ENCODE data around the gene GPR156.

GPR156 gene

DNA sequence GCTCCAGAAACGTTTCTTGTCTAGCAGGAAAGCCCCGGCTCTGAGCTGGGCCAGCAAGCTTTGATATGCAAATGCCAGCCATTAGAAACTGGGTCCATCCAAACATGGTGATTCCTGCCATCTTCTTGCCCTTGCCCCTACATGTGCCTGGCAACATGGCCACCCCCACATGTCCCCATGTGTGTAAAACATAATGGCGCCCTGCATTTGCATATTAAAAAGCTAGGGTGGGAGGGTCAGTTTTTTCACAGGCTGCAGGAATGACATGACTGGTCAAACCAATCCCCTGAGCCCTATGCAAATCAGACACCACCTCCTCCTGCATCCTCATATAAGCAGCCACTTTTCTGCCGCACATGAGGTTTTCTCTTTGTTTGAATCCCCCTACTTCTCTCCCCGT, 21.2 kb downstream of the GPR156 start:
- Histone ChIP-seq H3K9me3 (replicated peaks; ENCODE audit: insufficient read depth, low read length) (no peaks in the 10 kb centered on the region), H3K4me3 (ENCODE audit: low read length) (no peak overlapping the region), H3K36me3 (replicated peaks; ENCODE audit: insufficient read depth, low read length) (no peaks in the 10 kb centered on the region), H3K9ac (ENCODE audit: low read length) (no peak overlapping the region), H3K9me2 (replicated peaks; ENCODE audit: insufficient read depth, low read length) (no peaks in the 10 kb centered on the region), H4K20me1 (ENCODE audit: insufficient read depth, low read length) (no peaks in the 10 kb centered on the region), H3F3A (ENCODE audit: insufficient read depth, low read length) (no peaks in the 10 kb centered on the region), H3K4me2 (ENCODE audit: low read depth, low read length) (no peak overlapping the region), H3K27me3 (replicated peaks; ENCODE audit: insufficient read depth, low read length) (no peaks in the 10 kb centered on the region), H3K79me2 (ENCODE audit: low read length) (no peaks in the 10 kb centered on the region), H3K4me1 (ENCODE audit: low read length) (no peaks in the 10 kb centered on the region), H3K27ac (ENCODE audit: low read length) (no peak overlapping the region), H2AFZ (ENCODE audit: low read length) (no peak overlapping the region)
- DNase-seq: no peak
- TF ChIP-seq EZH2phosphoT487 (IDR thresholded peaks at IDR 0.05; ENCODE audit: low read length) (no peak), EZH2 (optimal IDR thresholded peaks at IDR 0.05; ENCODE audit: low read depth, low read length) (no peak)
- TF ChIP-seq, protein P1, sequence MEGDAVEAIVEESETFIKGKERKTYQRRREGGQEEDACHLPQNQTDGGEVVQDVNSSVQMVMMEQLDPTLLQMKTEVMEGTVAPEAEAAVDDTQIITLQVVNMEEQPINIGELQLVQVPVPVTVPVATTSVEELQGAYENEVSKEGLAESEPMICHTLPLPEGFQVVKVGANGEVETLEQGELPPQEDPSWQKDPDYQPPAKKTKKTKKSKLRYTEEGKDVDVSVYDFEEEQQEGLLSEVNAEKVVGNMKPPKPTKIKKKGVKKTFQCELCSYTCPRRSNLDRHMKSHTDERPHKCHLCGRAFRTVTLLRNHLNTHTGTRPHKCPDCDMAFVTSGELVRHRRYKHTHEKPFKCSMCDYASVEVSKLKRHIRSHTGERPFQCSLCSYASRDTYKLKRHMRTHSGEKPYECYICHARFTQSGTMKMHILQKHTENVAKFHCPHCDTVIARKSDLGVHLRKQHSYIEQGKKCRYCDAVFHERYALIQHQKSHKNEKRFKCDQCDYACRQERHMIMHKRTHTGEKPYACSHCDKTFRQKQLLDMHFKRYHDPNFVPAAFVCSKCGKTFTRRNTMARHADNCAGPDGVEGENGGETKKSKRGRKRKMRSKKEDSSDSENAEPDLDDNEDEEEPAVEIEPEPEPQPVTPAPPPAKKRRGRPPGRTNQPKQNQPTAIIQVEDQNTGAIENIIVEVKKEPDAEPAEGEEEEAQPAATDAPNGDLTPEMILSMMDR (IDR thresholded peaks at IDR 0.05; ENCODE audit: low read length): no peak

- Histone ChIP-seq H3K36me3 (replicated peaks; ENCODE audit: insufficient read depth, low read length) (no peaks in the 10 kb centered on the region), H3K4me1 (ENCODE audit: low read length) (no peaks in the 10 kb centered on the region), H3K27me3 (replicated peaks; ENCODE audit: insufficient read depth, low read length) (no peaks in the 10 kb centered on the region), H3K9ac (ENCODE audit: low read length) (no peak overlapping the region), H3K4me2 (ENCODE audit: low read depth, low read length) (no peak overlapping the region), H3K27ac (ENCODE audit: low read length) (no peak overlapping the region), H3K9me2 (replicated peaks; ENCODE audit: insufficient read depth, low read length) (no peaks in the 10 kb centered on the region), H2AFZ (ENCODE audit: low read length) (no peak overlapping the region), H3K79me2 (ENCODE audit: low read length) (no peaks in the 10 kb centered on the region), H3F3A (ENCODE audit: insufficient read depth, low read length) (no peaks in the 10 kb centered on the region), H3K4me3 (ENCODE audit: low read length) (no peak overlapping the region), H3K9me3 (replicated peaks; ENCODE audit: insufficient read depth, low read length) (no peaks in the 10 kb centered on the region), H4K20me1 (ENCODE audit: insufficient read depth, low read length) (no peaks in the 10 kb centered on the region)
- DNase-seq: no peak
- TF ChIP-seq, protein P1 (IDR thresholded peaks at IDR 0.05; ENCODE audit: low read length): no peak
- TF ChIP-seq EZH2phosphoT487 (IDR thresholded peaks at IDR 0.05; ENCODE audit: low read length): no peak
- no peak for TF ChIP-seq EZH2 (optimal IDR thresholded peaks at IDR 0.05; ENCODE audit: low read depth, low read length)
Measured at GRCh38 chr3:120258009-120258408, 27.0 kb downstream of the GPR156 start.

GRCh38 chr3:120245386-120245785, 39.6 kb downstream of the GPR156 start:
- H3K36me3 ChIP-seq (replicated peaks; ENCODE audit: insufficient read depth, low read length): no peaks in the 10 kb centered on the region
- no peaks in the 10 kb centered on the region for H3K79me2 ChIP-seq (ENCODE audit: low read length)
- H3K9me3 ChIP-seq (replicated peaks; ENCODE audit: insufficient read depth, low read length): no peaks in the 10 kb centered on the region
- TF ChIP-seq EZH2phosphoT487 (IDR thresholded peaks at IDR 0.05; ENCODE audit: low read length): no peak
- TF ChIP-seq, protein P1 (IDR thresholded peaks at IDR 0.05; ENCODE audit: low read length): no peak
- TF ChIP-seq EZH2 (optimal IDR thresholded peaks at IDR 0.05; ENCODE audit: low read depth, low read length): no peak
- no peak overlapping the region for H3K4me3 ChIP-seq (ENCODE audit: low read length)
- H3K4me1 ChIP-seq (ENCODE audit: low read length): no peaks in the 10 kb centered on the region
- H3K9me2 ChIP-seq (replicated peaks; ENCODE audit: insufficient read depth, low read length): no peaks in the 10 kb centered on the region
- H3F3A ChIP-seq (ENCODE audit: insufficient read depth, low read length): no peaks in the 10 kb centered on the region
- H3K4me2 ChIP-seq (ENCODE audit: low read depth, low read length): no peak overlapping the region
- DNase-seq: no peak
- no peaks in the 10 kb centered on the region for H4K20me1 ChIP-seq (ENCODE audit: insufficient read depth, low read length)
- H3K9ac ChIP-seq (ENCODE audit: low read length): no peak overlapping the region
- no peaks in the 10 kb centered on the region for H3K27me3 ChIP-seq (replicated peaks; ENCODE audit: insufficient read depth, low read length)
- H2AFZ ChIP-seq (ENCODE audit: low read length): no peak overlapping the region
- no peak overlapping the region for H3K27ac ChIP-seq (ENCODE audit: low read length)

All from MM.1S (cell line).